Skeletal muscle cell (primary cell): ENCODE results near the gene ZNF358.

Source experiments
- DNase-seq: peaks from one replicate; pipeline ENCODE4 v3.0.0-alpha.2; 2010; ENCODE audit warnings: low read depth
- H3K4me3 ChIP-seq: 2 replicates; pipeline ENCODE4 v1.5.1; 2011; ENCODE audit warnings: low read depth, mild to moderate bottlenecking, control low read depth, low read length, moderate library complexity

Gene ZNF358

GRCh38 chr19:7550169-7550770, 34.4 kb downstream of the ZNF358 start:
- DNase-seq = no peak
- H3K4me3 ChIP-seq = no peak overlapping the region

GRCh38 chr19:7550987-7551761, 35.3 kb downstream of the ZNF358 start:
- H3K4me3 ChIP-seq = no peak overlapping the region
- DNase-seq = no peak

GRCh38 chr19:7552781-7553180, 36.9 kb downstream of the ZNF358 start:
- H3K4me3 ChIP-seq = no peak overlapping the region
- no peak for DNase-seq

- no peak for DNase-seq
- no peak overlapping the region for H3K4me3 ChIP-seq
Observed at GRCh38 chr19:7554565-7554964, 38.7 kb downstream of the ZNF358 start.

GRCh38 chr19:7554990-7555864, 39.3 kb downstream of the ZNF358 start:
- no peak for DNase-seq
- no peak overlapping the region for H3K4me3 ChIP-seq

GRCh38 chr19:7556696-7557315, 40.9 kb downstream of the ZNF358 start:
- H3K4me3 ChIP-seq = no peak overlapping the region

GRCh38 chr19:7558667-7559066, 42.8 kb downstream of the ZNF358 start:
- no peak overlapping the region for H3K4me3 ChIP-seq
- DNase-seq = no peak

More at GRCh38 chr19:7556696-7557315, 40.9 kb downstream of the ZNF358 start:
- no peak for DNase-seq

- H3K4me3 ChIP-seq = no peak overlapping the region
- no peak for DNase-seq
Observed at GRCh38 chr19:7559102-7559501, 43.2 kb downstream of the ZNF358 start.

- no peak overlapping the region for H3K4me3 ChIP-seq
- no peak for DNase-seq
Observed at GRCh38 chr19:7560255-7560654, 44.4 kb downstream of the ZNF358 start.

- no peak for DNase-seq
- H3K4me3 ChIP-seq = no peak overlapping the region
Observed at GRCh38 chr19:7561325-7561724, 45.4 kb downstream of the ZNF358 start.

- no peak for DNase-seq
- H3K4me3 ChIP-seq = no peak overlapping the region
Observed at GRCh38 chr19:7562646-7563393, 46.9 kb downstream of the ZNF358 start.

- DNase-seq = no peak
Observed at GRCh38 chr19:7564866-7565265, 49.0 kb downstream of the ZNF358 start.

GRCh38 chr19:7565332-7565731, 49.4 kb downstream of the ZNF358 start:
- DNase-seq = no peak

More at GRCh38 chr19:7564866-7565265, 49.0 kb downstream of the ZNF358 start:
- H3K4me3 ChIP-seq = no peak overlapping the region

More at GRCh38 chr19:7565332-7565731, 49.4 kb downstream of the ZNF358 start:
- H3K4me3 ChIP-seq = no peak overlapping the region
